HG02588 (cell line): Measurements from ENCODE around the gene MRPL57.
"Not testable (repeated sequence)": the region's sequence is repeated elsewhere in the genome, so short reads cannot be mapped to it uniquely, and the experiment has no call there.

Experiments
- ATAC-seq: cut with Tn5 transposase; IDR thresholded peaks from one replicate; pipeline ENCODE4 v1.9.1; 2021; ENCODE audit warnings: mild to moderate bottlenecking, moderate library complexity; ENCODE audit not compliant: unreplicated experiment

Gene MRPL57

GRCh38 chr13:21194756-21195155 lies 18.3 kb downstream of the MRPL57 start:
- ATAC-seq = not testable (repeated sequence)

GRCh38 chr13:21197606-21198225 lies 21.3 kb downstream of the MRPL57 start:
- ATAC-seq = not testable (repeated sequence)

GRCh38 chr13:21198391-21198790 lies 21.9 kb downstream of the MRPL57 start:
- ATAC-seq = not testable (repeated sequence)

- not testable (repeated sequence) for ATAC-seq
These were observed 25.2 kb downstream of the MRPL57 start for GRCh38 chr13:21201456-21202190.

GRCh38 chr13:21202767-21203531 lies 26.5 kb downstream of the MRPL57 start:
- ATAC-seq = no peak

GRCh38 chr13:21208652-21209154 lies 32.2 kb downstream of the MRPL57 start:
- no peak for ATAC-seq

- ATAC-seq = no peak
These were observed 35.8 kb downstream of the MRPL57 start for GRCh38 chr13:21212138-21212775.

GRCh38 chr13:21215419-21215818 lies 39.0 kb downstream of the MRPL57 start:
- not testable (repeated sequence) for ATAC-seq

- ATAC-seq = no peak
These were observed 39.9 kb downstream of the MRPL57 start for GRCh38 chr13:21216332-21216731.

- ATAC-seq = peak; percentile 98
These were observed 42.0 kb downstream of the MRPL57 start for GRCh38 chr13:21218351-21219035.

GRCh38 chr13:21219036-21219381 lies 42.6 kb downstream of the MRPL57 start:
- ATAC-seq = peak; percentile 37

- ATAC-seq = not testable (repeated sequence)
These were observed 43.3 kb downstream of the MRPL57 start for GRCh38 chr13:21219716-21220115.

GRCh38 chr13:21221268-21221667 lies 44.8 kb downstream of the MRPL57 start:
- ATAC-seq = no peak

GRCh38 chr13:21225082-21225481 lies 48.6 kb downstream of the MRPL57 start:
- ATAC-seq = no peak

- no peak for ATAC-seq
These were observed 49.6 kb downstream of the MRPL57 start for GRCh38 chr13:21225841-21226581.

GRCh38 chr13:21227917-21228316 lies 51.5 kb downstream of the MRPL57 start:
- ATAC-seq = no peak
